Breast epithelium (tissue), 4 donors: ENCODE data around the gene SPG11. TPM values are rescaled to one million over a fixed set of nuclear protein-coding genes. Genes with fewer than 3 reads are reported as not detected.
"Not testable (repeated sequence)": the region's sequence is repeated elsewhere in the genome, so short reads cannot be mapped to it uniquely, and the experiment has no call there.

Experiments used
- DNase-seq, 2 donors: peaks; one replicate each; pipeline ENCODE4 v3.0.0-alpha.2; 2019; ENCODE audit warnings: low spot score in 2 of 2
- H3K27ac ChIP-seq, 2 donors: fragments of 200-600 bp; sonication (generic) in 1 of 2; one replicate each; pipeline ENCODE4 v1.5.1; 2016 to 2019; ENCODE audit warnings: mild to moderate bottlenecking in 1 of 2
- H3K27me3 ChIP-seq, 2 donors: fragments of 200-600 bp; sonication (generic) in 1 of 2; one replicate each; pipeline versions ENCODE4 v1.5.1 to v1.6.0; 2017 to 2019; ENCODE audit warnings: control low read depth in 1 of 2, mild to moderate bottlenecking in 1 of 2
- H3K36me3 ChIP-seq: fragments of 200-600 bp; one replicate; pipeline ENCODE4 v1.5.1; 2019
- H3K4me1 ChIP-seq, 2 donors: fragments of 200-600 bp; sonication (generic); one replicate each; pipeline ENCODE4 v1.5.1; 2016 to 2019; ENCODE audit warnings: control low read depth in 1 of 2
- H3K4me3 ChIP-seq, 3 donors: fragments of 200-600 bp; sonication (generic); 1 replicate in 2 of 3; 2 replicates in 1 of 3; pipeline ENCODE4 v1.5.1; 2016 to 2019; ENCODE audit warnings: mild to moderate bottlenecking in 3 of 3, moderate library complexity in 2 of 3
- H3K9me3 ChIP-seq, 2 donors: fragments of 200-600 bp; sonication (generic) in 1 of 2; one replicate each; pipeline ENCODE4 v1.5.1; 2016 to 2019; ENCODE audit warnings: control low read depth in 1 of 2
- POLR2A ChIP-seq: fragments of 450-650 bp; IDR thresholded peaks from one replicate; pipeline ENCODE4 v1.6.1; 2016; ENCODE audit warnings: antibody characterized with exemption, mild to moderate bottlenecking, moderate library complexity
- POLR2AphosphoS5 ChIP-seq, 3 donors: sonication (generic); formaldehyde crosslinking; IDR thresholded peaks; one replicate each; pipeline ENCODE4 v1.6.1; 2017; ENCODE audit warnings: antibody characterized with exemption in 3 of 3
- intact Hi-C: fragments of 100-400 bp; cut with DNase I; formaldehyde crosslinking; loops from one replicate; pipeline ENCODE4 v1.15.1; 2023; ENCODE audit warnings: low total_unique reads
- total RNA-seq, 3 donors: library from RNA; depleted of rRNA; stranded (reverse); fragments of >200 nt; gene quantifications; one replicate each; pipeline ENCODE4 v1.1.0, GENCODE V29; 2016
- TF ChIP-seq, protein P1 (sequence below), 3 donors: fragments of 450-650 bp; IDR thresholded peaks; one replicate each; pipeline ENCODE4 v1.5.1; 2016 to 2017; ENCODE audit warnings: antibody characterized with exemption in 3 of 3, mild to moderate bottlenecking in 3 of 3, moderate library complexity in 3 of 3

The SPG11 gene
- total RNA-seq, 3 donors from 2014 or later = 82.4 to 117 (median 103) TPM

DNA sequence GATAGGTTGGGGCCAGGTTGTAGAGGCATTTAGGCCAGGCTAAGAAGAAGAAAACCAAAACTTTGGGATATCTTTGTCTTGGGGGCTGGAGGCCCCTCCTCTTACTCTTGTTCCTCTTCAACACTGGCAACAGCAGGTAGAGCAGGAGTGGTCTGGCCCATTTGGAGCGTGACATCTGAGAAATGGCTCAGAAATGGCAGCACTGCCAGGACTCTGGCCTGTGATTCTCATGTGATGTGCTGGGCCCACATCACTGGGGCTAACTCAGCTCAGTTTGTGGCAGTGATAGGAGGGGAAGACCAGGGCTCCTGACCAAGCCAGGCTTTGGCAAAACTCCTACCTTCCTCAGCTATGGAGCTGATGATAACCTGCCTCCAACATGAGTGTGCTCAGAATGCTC lies 29.2 kb upstream of the SPG11 start:
- Histone ChIP-seq H3K36me3 (no peaks in the 10 kb centered on the region), H3K9me3 (no peaks in the 10 kb centered on the region), H3K4me1 (no peaks in the 10 kb centered on the region), H3K27ac (no peak overlapping the region), H3K4me3 (no peak overlapping the region), H3K27me3 (no peaks in the 10 kb centered on the region)
- TF ChIP-seq, protein P1, sequence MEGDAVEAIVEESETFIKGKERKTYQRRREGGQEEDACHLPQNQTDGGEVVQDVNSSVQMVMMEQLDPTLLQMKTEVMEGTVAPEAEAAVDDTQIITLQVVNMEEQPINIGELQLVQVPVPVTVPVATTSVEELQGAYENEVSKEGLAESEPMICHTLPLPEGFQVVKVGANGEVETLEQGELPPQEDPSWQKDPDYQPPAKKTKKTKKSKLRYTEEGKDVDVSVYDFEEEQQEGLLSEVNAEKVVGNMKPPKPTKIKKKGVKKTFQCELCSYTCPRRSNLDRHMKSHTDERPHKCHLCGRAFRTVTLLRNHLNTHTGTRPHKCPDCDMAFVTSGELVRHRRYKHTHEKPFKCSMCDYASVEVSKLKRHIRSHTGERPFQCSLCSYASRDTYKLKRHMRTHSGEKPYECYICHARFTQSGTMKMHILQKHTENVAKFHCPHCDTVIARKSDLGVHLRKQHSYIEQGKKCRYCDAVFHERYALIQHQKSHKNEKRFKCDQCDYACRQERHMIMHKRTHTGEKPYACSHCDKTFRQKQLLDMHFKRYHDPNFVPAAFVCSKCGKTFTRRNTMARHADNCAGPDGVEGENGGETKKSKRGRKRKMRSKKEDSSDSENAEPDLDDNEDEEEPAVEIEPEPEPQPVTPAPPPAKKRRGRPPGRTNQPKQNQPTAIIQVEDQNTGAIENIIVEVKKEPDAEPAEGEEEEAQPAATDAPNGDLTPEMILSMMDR (IDR thresholded peaks at IDR 0.05) = no peak
- no peak for TF ChIP-seq POLR2AphosphoS5 (IDR thresholded peaks at IDR 0.05)
- TF ChIP-seq POLR2A = no peak
- DNase-seq = no peak
- intact Hi-C loops = no loop called here

DNA sequence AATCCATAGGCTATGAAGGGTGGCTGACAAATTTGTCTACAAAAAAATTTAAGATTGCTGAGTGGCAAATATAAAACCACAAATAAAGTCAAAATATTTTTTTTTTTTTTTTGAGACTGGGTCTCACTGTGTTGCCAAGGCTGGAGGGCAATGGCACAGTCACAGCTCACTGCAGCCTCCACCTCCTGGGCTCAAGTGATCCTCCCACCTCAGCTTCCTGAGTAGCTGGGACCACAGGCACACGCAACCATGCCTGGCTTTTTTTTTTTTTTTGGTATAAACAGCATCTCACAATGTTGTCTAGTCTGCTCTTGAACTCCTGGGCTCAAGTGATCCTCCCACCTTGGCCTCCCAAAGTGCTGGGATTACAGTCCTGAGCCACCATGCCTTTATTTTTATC lies 26.8 kb upstream of the SPG11 start:
- H3K36me3 ChIP-seq, H3K27ac ChIP-seq, H3K27me3 ChIP-seq, intact Hi-C loops, H3K9me3 ChIP-seq, H3K4me1 ChIP-seq, H3K4me3 ChIP-seq, DNase-seq: not testable (repeated sequence)

DNA sequence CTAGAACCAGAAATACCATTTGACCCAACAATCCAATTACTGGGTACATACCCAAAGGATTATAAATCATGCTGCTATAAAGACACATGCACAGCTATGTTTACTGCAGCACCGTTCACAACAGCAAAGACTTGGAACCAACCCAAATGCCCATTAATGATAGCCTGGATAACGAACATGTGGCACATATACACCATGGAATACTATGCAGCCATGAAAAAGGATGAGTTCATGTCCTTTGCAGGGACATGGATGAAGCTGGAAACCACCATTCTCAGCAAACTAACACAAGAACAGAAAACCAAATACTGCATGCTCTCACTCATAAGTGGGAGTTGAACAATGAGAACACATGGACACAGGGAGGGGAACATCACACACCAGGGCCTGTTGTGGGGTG lies 25.9 kb upstream of the SPG11 start:
- DNase-seq, intact Hi-C loops, H3K36me3 ChIP-seq, H3K9me3 ChIP-seq, H3K27ac ChIP-seq, H3K4me1 ChIP-seq, H3K4me3 ChIP-seq, H3K27me3 ChIP-seq: not testable (repeated sequence)

DNA sequence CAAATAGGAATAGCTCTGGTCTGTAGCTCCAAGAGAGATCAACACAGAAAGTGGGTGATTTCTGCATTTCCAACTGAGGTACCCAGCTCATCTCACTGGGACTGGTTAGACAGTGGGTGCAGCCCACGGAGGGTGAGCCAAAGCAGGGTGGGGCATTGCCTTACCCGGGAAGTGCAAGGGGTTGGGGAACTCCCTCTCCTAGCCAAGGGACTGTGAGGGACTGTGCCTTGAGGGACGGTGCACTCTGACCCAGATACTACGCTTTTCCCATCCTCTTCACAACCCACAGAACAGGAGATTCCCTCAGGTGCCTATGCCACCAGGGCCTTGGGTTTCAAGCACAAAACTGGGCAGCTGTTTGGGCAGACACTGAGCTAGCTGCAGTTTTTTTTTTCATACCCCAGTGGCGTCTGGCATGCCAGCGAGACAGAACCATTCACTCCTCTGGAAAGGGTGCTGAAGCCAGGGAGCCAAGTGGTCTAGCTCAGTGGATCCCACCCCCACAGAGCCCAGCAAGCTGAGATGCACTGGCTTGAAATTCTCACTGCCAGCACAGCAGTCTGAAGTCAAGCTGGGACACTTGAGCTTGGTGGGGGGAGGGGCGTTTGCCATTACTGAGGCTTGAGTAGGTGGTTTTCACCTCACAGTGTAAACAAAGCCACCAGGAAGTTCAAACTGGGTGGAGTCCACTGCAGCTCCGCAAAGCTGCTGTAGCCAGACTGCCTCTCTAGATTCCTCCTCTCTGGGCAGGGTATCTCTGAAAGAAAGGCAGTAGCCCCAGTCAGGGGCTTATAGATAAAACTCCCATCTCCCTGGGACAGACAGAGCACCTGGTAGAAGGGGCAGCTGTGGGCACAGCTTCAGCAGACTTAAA lies 19.6 kb upstream of the SPG11 start:
- H3K4me1 ChIP-seq, intact Hi-C loops, H3K9me3 ChIP-seq, H3K27me3 ChIP-seq, H3K36me3 ChIP-seq: not testable (repeated sequence)
- DNase-seq = peak; percentile 68 to 80
- peak overlapping the region in 1 of 3 donors; percentile 19 for H3K4me3 ChIP-seq
- peak overlapping the region; percentile 20 to 60 for H3K27ac ChIP-seq

DNA sequence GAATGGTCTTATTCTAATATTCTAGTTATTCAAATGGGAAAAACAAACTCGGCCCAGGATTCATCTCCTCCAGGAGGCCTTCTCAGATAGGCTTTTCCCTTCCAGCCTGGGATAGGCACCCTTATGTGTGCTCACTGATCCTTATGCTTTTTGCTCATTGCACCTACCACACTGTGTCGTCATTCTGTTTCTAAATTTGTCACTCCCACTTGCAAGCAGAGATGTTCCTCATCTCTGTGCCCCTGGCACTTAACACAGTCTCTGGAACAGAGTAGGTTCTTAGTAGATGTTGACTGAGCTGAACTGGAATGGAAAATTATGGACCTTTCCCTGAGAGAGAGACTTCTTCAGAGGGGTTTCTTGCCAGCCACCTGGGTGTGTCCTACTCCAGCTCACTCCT lies 18.7 kb upstream of the SPG11 start:
- no peaks in the 10 kb centered on the region for H3K9me3 ChIP-seq
- H3K36me3 ChIP-seq = no peaks in the 10 kb centered on the region
- DNase-seq = no peak
- H3K4me1 ChIP-seq = peaks cover 0 to 3% of the 10 kb centered on the region in 2 donors
- intact Hi-C loops = no loop called here
- no peak overlapping the region for H3K4me3 ChIP-seq
- TF ChIP-seq, protein P1 (IDR thresholded peaks at IDR 0.05) = no peak
- TF ChIP-seq POLR2AphosphoS5 (IDR thresholded peaks at IDR 0.05) (no peak), POLR2A (no peak)
- no peaks in the 10 kb centered on the region for H3K27me3 ChIP-seq
- H3K27ac ChIP-seq = no peak overlapping the region

DNA sequence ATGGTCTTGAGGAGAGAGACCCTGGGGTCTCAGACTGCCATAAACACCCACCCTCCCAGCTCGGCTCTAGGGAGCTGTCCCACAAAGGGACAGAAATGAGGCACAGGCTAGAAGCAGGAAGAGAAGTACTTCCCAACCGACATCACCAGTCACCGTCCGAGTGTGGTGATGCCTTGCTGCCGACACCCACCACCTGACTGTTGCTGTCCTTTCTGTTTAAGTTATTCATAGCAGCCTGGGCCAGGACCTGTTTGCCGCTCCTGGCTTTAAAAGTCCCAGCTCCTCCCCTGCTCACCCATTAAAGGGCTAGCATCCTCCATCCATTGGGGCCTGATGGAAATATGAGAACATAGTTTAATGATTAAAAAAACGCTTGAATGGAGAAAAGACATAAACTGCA lies 13.2 kb upstream of the SPG11 start:
- no peak overlapping the region for H3K27ac ChIP-seq
- TF ChIP-seq POLR2AphosphoS5 (IDR thresholded peaks at IDR 0.05) = no peak
- TF ChIP-seq POLR2A = no peak
- TF ChIP-seq, protein P1 (IDR thresholded peaks at IDR 0.05) = no peak
- intact Hi-C loops = no loop called here

More for the DNA sequence above, 13.2 kb upstream of the SPG11 start:
- Histone ChIP-seq H3K36me3 (no peaks in the 10 kb centered on the region), H3K27me3 (no peaks in the 10 kb centered on the region), H3K4me3 (no peak overlapping the region), H3K4me1 (no peaks in the 10 kb centered on the region), H3K9me3 (no peaks in the 10 kb centered on the region)
- no peak for DNase-seq
